Right forelimb (tissue), 1 donor: Measurements from ENCODE around the gene GHR.

ENCODE experiments used
- DNase-seq: peaks from one replicate; pipeline ENCODE4 v3.0.0-alpha.2; 2018

GHR gene

GRCh38 chr5:42518595-42519221 lies 95.5 kb downstream of the GHR start:
- peak; percentile 55 for DNase-seq

GRCh38 chr5:42520203-42520602 lies 97.0 kb downstream of the GHR start:
- no peak for DNase-seq

GRCh38 chr5:42520957-42521356 lies 97.7 kb downstream of the GHR start:
- DNase-seq: no peak

GRCh38 chr5:42521406-42521805 lies 98.2 kb downstream of the GHR start:
- no peak for DNase-seq

- DNase-seq: no peak
Observed at GRCh38 chr5:42522783-42523182, 99.5 kb downstream of the GHR start.

GRCh38 chr5:42526179-42526578 lies 102.9 kb downstream of the GHR start:
- DNase-seq: no peak

GRCh38 chr5:42531611-42532010 lies 108.4 kb downstream of the GHR start:
- no peak for DNase-seq

GRCh38 chr5:42542106-42542505 lies 118.9 kb downstream of the GHR start:
- DNase-seq: no peak

GRCh38 chr5:42543774-42544173 lies 120.5 kb downstream of the GHR start:
- DNase-seq: no peak

GRCh38 chr5:42545038-42545437 lies 121.8 kb downstream of the GHR start:
- DNase-seq: no peak

GRCh38 chr5:42547141-42547540 lies 123.9 kb downstream of the GHR start:
- no peak for DNase-seq

GRCh38 chr5:42547894-42548293 lies 124.7 kb downstream of the GHR start:
- no peak for DNase-seq

- no peak for DNase-seq
Observed at GRCh38 chr5:42552597-42552996, 129.4 kb downstream of the GHR start.

GRCh38 chr5:42553461-42553860 lies 130.2 kb downstream of the GHR start:
- DNase-seq: no peak

- DNase-seq: no peak
Observed at GRCh38 chr5:42555010-42555409, 131.8 kb downstream of the GHR start.

- no peak for DNase-seq
Observed at GRCh38 chr5:42555797-42556196, 132.6 kb downstream of the GHR start.

GRCh38 chr5:42557689-42558088 lies 134.4 kb downstream of the GHR start:
- DNase-seq: no peak

- DNase-seq: no peak
Observed at GRCh38 chr5:42561656-42562055, 138.4 kb downstream of the GHR start.

- DNase-seq: no peak
Observed at GRCh38 chr5:42564689-42565356, 141.6 kb downstream of the GHR start.

- DNase-seq: no peak
Observed at GRCh38 chr5:42566652-42567295, 143.5 kb downstream of the GHR start.

- no peak for DNase-seq
Observed at GRCh38 chr5:42569325-42569724, 146.1 kb downstream of the GHR start.

- DNase-seq: no peak
Observed at GRCh38 chr5:42569953-42570548, 146.8 kb downstream of the GHR start.

- no peak for DNase-seq
Observed at GRCh38 chr5:42570966-42571960, 148.0 kb downstream of the GHR start.
